Measurements from ENCODE around the gene NOS1AP.

Gene NOS1AP

GRCh38 chr1:162136760-162137159, 67.3 kb downstream of the NOS1AP start:
- DNase-seq (ENCODE audit: low read depth in 2 of 3, low spot score in 2 of 3), result no peak

GRCh38 chr1:162137179-162137960, 67.9 kb downstream of the NOS1AP start:
- no peak for DNase-seq (ENCODE audit: low read depth in 2 of 3, low spot score in 2 of 3)

GRCh38 chr1:162138112-162138511, 68.6 kb downstream of the NOS1AP start:
- DNase-seq (ENCODE audit: low read depth in 2 of 3, low spot score in 2 of 3), result no peak

GRCh38 chr1:162138599-162139181, 69.2 kb downstream of the NOS1AP start:
- no peak for DNase-seq (ENCODE audit: low read depth in 2 of 3, low spot score in 2 of 3)

GRCh38 chr1:162139211-162139610, 69.7 kb downstream of the NOS1AP start:
- DNase-seq (ENCODE audit: low read depth in 2 of 3, low spot score in 2 of 3), result no peak

- DNase-seq (ENCODE audit: low read depth in 2 of 3, low spot score in 2 of 3), result no peak
These were observed 72.0 kb downstream of the NOS1AP start for GRCh38 chr1:162141281-162142054.

- DNase-seq (ENCODE audit: low read depth in 2 of 3, low spot score in 2 of 3), result no peak
These were observed 73.5 kb downstream of the NOS1AP start for GRCh38 chr1:162142968-162143367.

- no peak for DNase-seq (ENCODE audit: low read depth in 2 of 3, low spot score in 2 of 3)
These were observed 74.8 kb downstream of the NOS1AP start for GRCh38 chr1:162144268-162144667.

- DNase-seq (ENCODE audit: low read depth in 2 of 3, low spot score in 2 of 3), result no peak
These were observed 75.4 kb downstream of the NOS1AP start for GRCh38 chr1:162144853-162145252.

- no peak for DNase-seq (ENCODE audit: low read depth in 2 of 3, low spot score in 2 of 3)
These were observed 75.9 kb downstream of the NOS1AP start for GRCh38 chr1:162145280-162145965.

- DNase-seq (ENCODE audit: low read depth in 2 of 3, low spot score in 2 of 3), result no peak
These were observed 76.6 kb downstream of the NOS1AP start for GRCh38 chr1:162145966-162146696.

GRCh38 chr1:162147760-162148159, 78.3 kb downstream of the NOS1AP start:
- no peak for DNase-seq (ENCODE audit: low read depth in 2 of 3, low spot score in 2 of 3)

GRCh38 chr1:162150112-162150511, 80.6 kb downstream of the NOS1AP start:
- no peak for DNase-seq (ENCODE audit: low read depth in 2 of 3, low spot score in 2 of 3)

- no peak for DNase-seq (ENCODE audit: low read depth in 2 of 3, low spot score in 2 of 3)
These were observed 82.7 kb downstream of the NOS1AP start for GRCh38 chr1:162151900-162152829.

- no peak for DNase-seq (ENCODE audit: low read depth in 2 of 3, low spot score in 2 of 3)
These were observed 83.9 kb downstream of the NOS1AP start for GRCh38 chr1:162153374-162153773.

- no peak for DNase-seq (ENCODE audit: low read depth in 2 of 3, low spot score in 2 of 3)
These were observed 88.0 kb downstream of the NOS1AP start for GRCh38 chr1:162157469-162157868.

GRCh38 chr1:162158624-162159271, 89.3 kb downstream of the NOS1AP start:
- no peak for DNase-seq (ENCODE audit: low read depth in 2 of 3, low spot score in 2 of 3)

- no peak for DNase-seq (ENCODE audit: low read depth in 2 of 3, low spot score in 2 of 3)
These were observed 90.0 kb downstream of the NOS1AP start for GRCh38 chr1:162159515-162159914.

GRCh38 chr1:162161916-162162550, 92.5 kb downstream of the NOS1AP start:
- no peak for DNase-seq (ENCODE audit: low read depth in 2 of 3, low spot score in 2 of 3)

All from activated CD8-positive, alpha-beta memory T cell treated with anti-CD3 and anti-CD28 coated beads for 48 hours (primary cell).